Colonic mucosa (tissue), 4 donors: ENCODE data around the gene KAT8. TPM values are rescaled to one million over a fixed set of nuclear protein-coding genes. Genes with fewer than 3 reads are reported as not detected.

Experiments
- DNase-seq: peaks from one replicate; pipeline ENCODE4 v3.0.0-alpha.2; 2020
- H3K27ac ChIP-seq: fragments of 200-600 bp; one replicate; pipeline ENCODE4 v1.8.0; 2021
- H3K27me3 ChIP-seq: fragments of 200-600 bp; one replicate; pipeline ENCODE4 v1.8.0; 2021
- H3K36me3 ChIP-seq: fragments of 200-600 bp; one replicate; pipeline ENCODE4 v1.8.0; 2021
- H3K4me1 ChIP-seq: fragments of 200-600 bp; one replicate; pipeline ENCODE4 v1.8.0; 2021; ENCODE audit warnings: mild to moderate bottlenecking
- H3K4me3 ChIP-seq: fragments of 200-600 bp; one replicate; pipeline ENCODE4 v1.8.0; 2021
- H3K9ac ChIP-seq, 2 donors: one replicate each; pipeline ENCODE4 v1.7.0; 2013; ENCODE audit warnings: control low read depth in 2 of 2, low read depth in 2 of 2, low read length in 2 of 2
- H3K9me3 ChIP-seq: fragments of 200-600 bp; one replicate; pipeline ENCODE4 v1.8.0; 2021
- intact Hi-C: fragments of 100-400 bp; cut with DNase I; formaldehyde crosslinking; loops from one replicate; pipeline ENCODE4 v1.14.1; 2022
- total RNA-seq, 2 donors: library from RNA; stranded (reverse); fragmentation: NEBNext Ultra II Directional in 1 of 2; extraction: Animal tissue kit (Norgen Biotek cat#: 25700) in 1 of 2; gene quantifications; one replicate each; pipeline ENCODE4 v1.2.1, GENCODE V29; 2021
- TF ChIP-seq, protein P1 (sequence below): fragments of 200-600 bp; IDR thresholded peaks from one replicate; pipeline ENCODE4 v1.8.0; 2022; ENCODE audit warnings: antibody characterized with exemption, mild to moderate bottlenecking
- donor health status: healthy.
- donor health status: DM: no; HTN: no; CAD: no.
- donor health status: DM: no; HTN: no; CAD: no.

The KAT8 gene
- total RNA-seq: 10 to 100 TPM; 42.2 to 69.5 TPM

DNA sequence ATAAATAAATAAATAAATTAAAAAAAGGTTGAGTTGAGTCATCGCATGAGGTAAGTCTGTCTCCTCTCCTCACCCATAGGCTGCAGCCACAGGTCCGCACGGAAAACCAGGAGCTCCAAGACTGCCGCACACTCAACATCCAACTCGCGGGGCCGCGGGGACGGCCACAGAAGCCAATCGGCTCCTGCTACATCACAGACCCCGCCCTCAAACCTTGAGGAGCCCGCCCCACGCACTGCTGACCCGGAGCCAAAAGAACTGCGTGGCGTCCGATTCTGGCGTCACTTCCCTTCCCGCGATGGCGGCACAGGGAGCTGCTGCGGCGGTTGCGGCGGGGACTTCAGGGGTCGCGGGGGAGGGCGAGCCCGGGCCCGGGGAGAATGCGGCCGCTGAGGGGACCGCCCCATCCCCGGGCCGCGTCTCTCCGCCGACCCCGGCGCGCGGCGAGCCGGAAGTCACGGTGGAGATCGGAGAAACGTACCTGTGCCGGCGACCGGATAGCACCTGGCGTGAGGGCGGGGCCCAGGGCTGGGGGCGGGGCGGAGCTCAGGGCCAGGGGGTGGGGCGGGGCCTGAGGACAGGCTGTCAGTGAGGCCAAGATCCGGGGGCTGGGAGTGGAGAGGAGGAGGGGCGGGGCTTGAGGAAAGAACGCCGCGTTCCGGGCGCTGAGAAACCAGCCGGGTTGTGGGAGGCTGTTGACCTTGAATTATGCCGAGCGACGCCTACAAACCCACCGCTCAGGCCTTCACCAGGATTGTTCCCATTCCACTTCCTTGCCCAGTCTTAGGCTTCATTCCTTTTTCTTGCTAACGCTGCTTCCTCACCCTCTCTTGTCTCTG is at the start of gene KAT8:
Gene KAT8 (plus strand): TSS at position 281 of the 839 bp plus-strand sequence. CDS start 18 bp downstream, at position 299.
- Histone ChIP-seq H3K27me3 (no peaks in the 10 kb centered on the region), H3K9me3 (no peaks in the 10 kb centered on the region), H3K4me3 (peak within 1 kb of the TSS; percentile 62), H3K27ac (peak within 1 kb of the TSS; percentile 87), H3K4me1 (peaks cover 3% of the 10 kb centered on the region), H3K36me3 (peaks cover 16% of the 10 kb centered on the region), H3K9ac (peak within 1 kb of the TSS; percentile 72 to 89)
- peak; percentile 99 for DNase-seq
- TF ChIP-seq, protein P1, sequence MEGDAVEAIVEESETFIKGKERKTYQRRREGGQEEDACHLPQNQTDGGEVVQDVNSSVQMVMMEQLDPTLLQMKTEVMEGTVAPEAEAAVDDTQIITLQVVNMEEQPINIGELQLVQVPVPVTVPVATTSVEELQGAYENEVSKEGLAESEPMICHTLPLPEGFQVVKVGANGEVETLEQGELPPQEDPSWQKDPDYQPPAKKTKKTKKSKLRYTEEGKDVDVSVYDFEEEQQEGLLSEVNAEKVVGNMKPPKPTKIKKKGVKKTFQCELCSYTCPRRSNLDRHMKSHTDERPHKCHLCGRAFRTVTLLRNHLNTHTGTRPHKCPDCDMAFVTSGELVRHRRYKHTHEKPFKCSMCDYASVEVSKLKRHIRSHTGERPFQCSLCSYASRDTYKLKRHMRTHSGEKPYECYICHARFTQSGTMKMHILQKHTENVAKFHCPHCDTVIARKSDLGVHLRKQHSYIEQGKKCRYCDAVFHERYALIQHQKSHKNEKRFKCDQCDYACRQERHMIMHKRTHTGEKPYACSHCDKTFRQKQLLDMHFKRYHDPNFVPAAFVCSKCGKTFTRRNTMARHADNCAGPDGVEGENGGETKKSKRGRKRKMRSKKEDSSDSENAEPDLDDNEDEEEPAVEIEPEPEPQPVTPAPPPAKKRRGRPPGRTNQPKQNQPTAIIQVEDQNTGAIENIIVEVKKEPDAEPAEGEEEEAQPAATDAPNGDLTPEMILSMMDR: no peak
- intact Hi-C loops: no loop called here

DNA sequence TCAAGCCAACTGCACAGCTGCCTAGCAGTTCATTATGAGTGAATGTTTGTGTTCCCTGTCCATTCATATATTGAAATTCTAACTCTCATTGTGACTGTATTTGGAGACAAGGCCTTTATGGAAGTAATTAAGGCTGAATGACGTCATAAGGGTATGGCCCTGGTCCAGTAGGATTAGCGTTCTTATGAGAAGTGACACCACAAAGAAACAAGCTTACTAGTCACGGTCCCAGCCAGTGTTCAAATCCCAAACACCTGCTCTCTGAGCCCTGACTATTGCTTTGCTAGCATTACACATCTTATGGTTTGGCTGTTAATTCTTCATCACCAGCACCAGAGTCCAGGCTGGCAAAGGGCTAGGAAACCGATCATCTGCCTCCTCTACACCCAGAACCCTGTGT is 45.6 kb upstream of the KAT8 start:
- H3K9me3 ChIP-seq: no peaks in the 10 kb centered on the region
- intact Hi-C loops: no loop called here
- peaks cover 15% of the 10 kb centered on the region for H3K4me1 ChIP-seq
- H3K36me3 ChIP-seq: no peaks in the 10 kb centered on the region
- H3K4me3 ChIP-seq: peak overlapping the region; percentile 80
- TF ChIP-seq, protein P1: no peak
- no peak overlapping the region for H3K27ac ChIP-seq
- H3K27me3 ChIP-seq: no peaks in the 10 kb centered on the region
- H3K9ac ChIP-seq: peak overlapping the region in 1 of 2 donors; percentile 96
- no peak for DNase-seq

DNA sequence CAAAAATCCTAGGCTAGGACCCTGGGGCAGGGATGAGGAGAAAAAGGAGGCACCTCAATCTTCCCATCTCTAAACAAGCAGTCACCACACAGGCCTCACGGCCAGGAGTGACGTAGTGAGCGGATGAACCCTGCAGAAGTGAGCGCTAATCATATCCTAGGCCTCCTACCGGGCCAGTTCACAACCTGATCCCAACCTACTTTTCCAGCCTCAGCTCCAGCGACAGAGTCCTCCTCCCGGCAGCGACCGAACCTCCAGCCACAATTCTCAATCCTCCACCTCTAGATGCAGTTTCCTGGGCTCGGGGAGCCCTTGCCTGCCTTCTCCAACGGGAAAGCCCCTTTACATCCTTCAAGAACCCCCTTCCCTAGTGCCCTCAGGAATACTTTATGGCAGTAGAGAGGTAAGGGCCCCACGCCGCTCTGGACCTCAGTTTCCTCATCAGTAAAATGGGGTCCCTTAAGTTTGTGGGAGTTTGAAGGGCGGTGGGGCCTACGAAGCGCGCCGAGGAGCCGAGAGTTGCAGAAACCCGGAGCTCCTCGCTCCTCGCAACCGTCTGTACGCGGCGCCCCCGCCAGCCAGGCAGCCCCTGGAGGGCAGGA is 44.8 kb upstream of the KAT8 start:
- no peaks in the 10 kb centered on the region for H3K9me3 ChIP-seq
- TF ChIP-seq, protein P1: no peak
- peak overlapping the region; percentile 80 for H3K4me3 ChIP-seq
- peaks cover 15% of the 10 kb centered on the region for H3K4me1 ChIP-seq
- H3K36me3 ChIP-seq: no peaks in the 10 kb centered on the region
- no peaks in the 10 kb centered on the region for H3K27me3 ChIP-seq
- H3K9ac ChIP-seq: peak overlapping the region; percentile 93 to 96
- intact Hi-C loops: no loop called here
- DNase-seq: peak; percentile 46
- peak overlapping the region; percentile 89 for H3K27ac ChIP-seq

DNA sequence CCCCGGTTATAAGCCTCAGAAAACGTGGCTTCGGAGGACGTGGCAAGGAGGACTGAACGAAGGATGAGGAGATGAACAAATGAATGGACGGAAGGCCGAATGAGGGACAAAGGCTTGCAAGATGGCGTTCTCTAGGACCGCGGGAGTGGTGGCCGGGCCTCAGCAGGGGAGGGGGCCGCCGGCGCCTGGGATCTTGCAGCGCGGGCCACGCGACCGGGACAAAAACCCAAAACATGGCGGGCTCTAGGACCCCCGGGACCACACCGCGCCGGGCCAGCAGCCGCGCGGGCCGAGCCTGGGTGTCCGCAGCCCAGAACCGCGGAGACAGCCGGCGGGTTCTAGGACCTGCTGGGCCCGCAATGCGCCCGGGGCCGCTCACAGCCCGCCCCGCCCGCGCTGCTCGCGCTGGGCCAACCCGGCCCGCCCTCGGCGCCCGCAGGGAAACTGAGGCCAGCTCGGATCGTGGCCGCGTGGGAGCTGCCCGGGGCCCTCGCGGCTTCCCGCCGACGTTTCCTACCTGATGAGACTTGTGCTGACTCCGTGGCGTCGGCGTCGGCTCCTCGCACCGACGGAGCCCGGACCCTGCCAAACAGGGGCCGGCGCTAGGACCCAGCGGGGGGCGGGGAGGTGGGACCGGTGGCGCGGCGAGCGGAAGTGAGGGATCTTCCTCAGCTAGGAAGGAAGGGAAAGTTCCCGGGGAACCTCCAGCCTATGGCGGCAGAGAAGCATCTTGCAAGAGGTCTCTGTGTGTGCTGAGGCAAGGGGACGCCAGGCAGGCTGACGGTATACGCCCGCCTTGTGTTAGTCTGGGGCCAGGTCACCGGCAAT is 44.1 kb upstream of the KAT8 start:
- peak overlapping the region; percentile 80 for H3K4me3 ChIP-seq
- TF ChIP-seq, protein P1: no peak
- intact Hi-C loops: no loop called here

More for the DNA sequence above, 44.1 kb upstream of the KAT8 start:
- Histone ChIP-seq H3K27me3 (no peaks in the 10 kb centered on the region), H3K27ac (peak overlapping the region; percentile 89), H3K9me3 (no peaks in the 10 kb centered on the region), H3K9ac (peak overlapping the region; percentile 93 to 96), H3K4me1 (peaks cover 15% of the 10 kb centered on the region), H3K36me3 (peaks cover under 1% of the 10 kb centered on the region)
- peak; percentile 96 for DNase-seq
